Kidney (tissue), 14 donors: ENCODE data around the gene PCDH15. TPM values are rescaled to one million over a fixed set of nuclear protein-coding genes. Genes with fewer than 3 reads are reported as not detected.

ENCODE experiments used
- DNase-seq, 5 donors: peaks; one replicate each; pipeline ENCODE4 v3.0.0-alpha.2; 2013 to 2020
- FAIRE-seq: peaks from 2 replicates; lab custom pipeline; 2012; peaks lifted over from hg19 to GRCh38; lab: Jason Lieb, UNC
- H3K27ac ChIP-seq, 2 donors: one replicate each; pipeline ENCODE4 v1.7.0; 2013; ENCODE audit warnings: low read depth in 2 of 2, low read length in 2 of 2, inconsistent platforms in 1 of 2
- H3K27me3 ChIP-seq: one replicate; pipeline ENCODE4 v1.7.1; 2013; ENCODE audit warnings: low read length, inconsistent platforms; ENCODE audit not compliant: control insufficient read depth, insufficient read depth
- H3K36me3 ChIP-seq, 3 donors: one replicate each; pipeline versions ENCODE4 v1.7.0 to v1.7.1; 2013; ENCODE audit warnings: low read length in 3 of 3, control low read depth in 1 of 3, inconsistent platforms in 1 of 3; ENCODE audit not compliant: insufficient read depth in 3 of 3, control insufficient read depth in 2 of 3
- H3K4me1 ChIP-seq, 3 donors: one replicate each; pipeline versions ENCODE4 v1.7.0 to v1.7.1; 2013; ENCODE audit warnings: low read length in 3 of 3, inconsistent platforms in 1 of 3, low read depth in 1 of 3; ENCODE audit not compliant: control insufficient read depth in 2 of 3, insufficient read depth in 2 of 3
- H3K4me3 ChIP-seq, 3 donors: one replicate each; pipeline versions ENCODE4 v1.7.0 to v1.8.1; 2013; ENCODE audit warnings: low read length in 3 of 3, control low read depth in 1 of 3, inconsistent platforms in 1 of 3
- H3K9ac ChIP-seq, 3 donors: one replicate each; pipeline versions ENCODE4 v1.7.0 to v1.7.1; 2013; ENCODE audit warnings: low read length in 3 of 3, control low read depth in 1 of 3, inconsistent platforms in 1 of 3
- H3K9me3 ChIP-seq, 3 donors: one replicate each; pipeline versions ENCODE4 v1.7.0 to v1.7.1; 2013; ENCODE audit warnings: low read length in 3 of 3, control low read depth in 1 of 3, inconsistent platforms in 1 of 3; ENCODE audit not compliant: control insufficient read depth in 2 of 3, insufficient read depth in 1 of 3
- CTCF ChIP-seq: IDR thresholded peaks from 3 replicates; pipeline ENCODE4 v1.5.1; 2012; ENCODE audit warnings: mild to moderate bottlenecking, moderate library complexity, borderline replicate concordance; ENCODE audit not compliant: insufficient read depth; ENCODE audit errors: extremely low read depth
- intact Hi-C: fragments of 100-400 bp; cut with DNase I; formaldehyde crosslinking; loops from one replicate; pipeline ENCODE4 v1.11.1; 2022
- polyA plus RNA-seq: library from polyadenylated mRNA; stranded (reverse); fragments of 350-450 nt; fragmentation: Illumina TruSeq; extraction: RNeasy Lipid Tissue Mini Kit (QIAGEN cat#74804); gene quantifications from one replicate; pipeline ENCODE4 v1.2.3, GENCODE V29; 2014; ENCODE audit warnings: low read depth, low replicate concordance; ENCODE audit not compliant: insufficient read depth
- total RNA-seq: library from RNA; stranded (reverse); fragmentation: NEBNext Ultra II Directional; extraction: Animal tissue kit (Norgen Biotek cat#: 25700); gene quantifications from one replicate; pipeline ENCODE4 v1.2.1, GENCODE V29; 2021
- donor health status: control.
- donor health status: control.
- donor health status: control.
- donor health status: control.
- donor health status: control.
- donor health status: DM: yes; HTN: yes; CAD: no.
- donor health status: Normal renal cell carcinoma (clear cell type).

Gene PCDH15
- total and polyA plus RNA-seq, 2 donors from 2014 or later = 1.5 TPM; not detected in 1

- Histone ChIP-seq H3K27ac (no peak overlapping the region), H3K36me3 (no peaks in the 10 kb centered on the region), H3K27me3 (no peaks in the 10 kb centered on the region), H3K9me3 (no peaks in the 10 kb centered on the region), H3K4me1 (no peaks in the 10 kb centered on the region), H3K9ac (no peak overlapping the region), H3K4me3 (no peak overlapping the region)
- no peak for TF ChIP-seq CTCF
- DNase-seq (peak in 2 of 5 donors; percentile 2 to 8), FAIRE-seq (no peak)
- intact Hi-C loops = no loop called here
Measured at GRCh38 chr10:53771701-53772100, 1029.3 kb downstream of the PCDH15 start.

- intact Hi-C loops = no loop called here
- no peak overlapping the region for H3K9ac ChIP-seq
- no peak for FAIRE-seq
- no peaks in the 10 kb centered on the region for H3K9me3 ChIP-seq
- no peaks in the 10 kb centered on the region for H3K4me1 ChIP-seq
- no peak overlapping the region for H3K27ac ChIP-seq
- H3K36me3 ChIP-seq = no peaks in the 10 kb centered on the region
- no peak for TF ChIP-seq CTCF
- H3K27me3 ChIP-seq = no peaks in the 10 kb centered on the region
- no peak overlapping the region for H3K4me3 ChIP-seq
- DNase-seq = no peak
Measured at GRCh38 chr10:53770903-53771302, 1030.1 kb downstream of the PCDH15 start.

- FAIRE-seq (no peak), DNase-seq (no peak)
- H3K27ac ChIP-seq = no peak overlapping the region
- H3K4me1 ChIP-seq = no peaks in the 10 kb centered on the region
- no peaks in the 10 kb centered on the region for H3K36me3 ChIP-seq
- H3K9me3 ChIP-seq = no peaks in the 10 kb centered on the region
- intact Hi-C loops = no loop called here
- no peak for TF ChIP-seq CTCF
- no peaks in the 10 kb centered on the region for H3K27me3 ChIP-seq
- H3K9ac ChIP-seq = no peak overlapping the region
- no peak overlapping the region for H3K4me3 ChIP-seq
Measured at GRCh38 chr10:53765311-53765710, 1035.7 kb downstream of the PCDH15 start.
